Osteocyte (in vitro differentiated cells): ENCODE data around the gene NLRP7. TPM values are rescaled to one million over a fixed set of nuclear protein-coding genes. Genes with fewer than 3 reads are reported as not detected.
A peak's percentile ranks its signal among the peaks of the same experiment; 100 is the strongest.
"Not testable (repeated sequence)": the region's sequence is repeated elsewhere in the genome, so short reads cannot be mapped to it uniquely, and the experiment has no call there.

Source experiments
- DNase-seq: peaks from one replicate; pipeline ENCODE4 v3.0.0; 2021; ENCODE audit warnings: mixed read lengths; ENCODE audit not compliant: unreplicated experiment; ENCODE audit errors: extremely low spot score
- H3K27ac Mint-ChIP-seq: one replicate; pipeline ENCODE4 v1.8.0; 2021; ENCODE audit warnings: mild to moderate bottlenecking, mixed read lengths; ENCODE audit not compliant: unreplicated experiment
- H3K27me3 Mint-ChIP-seq: one replicate; pipeline ENCODE4 v1.8.0; 2021; ENCODE audit warnings: mixed read lengths; ENCODE audit not compliant: unreplicated experiment
- H3K36me3 Mint-ChIP-seq: one replicate; pipeline ENCODE4 v1.8.0; 2021; ENCODE audit warnings: mixed read lengths; ENCODE audit not compliant: unreplicated experiment
- H3K4me1 Mint-ChIP-seq: one replicate; pipeline ENCODE4 v1.8.0; 2021; ENCODE audit warnings: mixed read lengths; ENCODE audit not compliant: unreplicated experiment
- H3K4me3 Mint-ChIP-seq: one replicate; pipeline ENCODE4 v1.8.0; 2021; ENCODE audit warnings: mild to moderate bottlenecking, moderate library complexity, mixed read lengths; ENCODE audit not compliant: unreplicated experiment
- H3K9me3 Mint-ChIP-seq: one replicate; pipeline ENCODE4 v1.8.0; 2021; ENCODE audit warnings: mixed read lengths; ENCODE audit not compliant: unreplicated experiment
- CTCF ChIP-seq: fragments of 200-600 bp; sonication (generic); IDR thresholded peaks from 2 replicates; pipeline ENCODE4 v1.5.0; 2021; ENCODE audit warnings: antibody characterized with exemption, mild to moderate bottlenecking, moderate library complexity
- total RNA-seq: library from RNA; stranded (reverse); gene quantifications from 2 replicates; pipeline ENCODE4 v1.2.1, GENCODE V29; 2021

The NLRP7 gene
- total RNA-seq, 1 donor from 2014 or later = not detected

- no peaks in the 10 kb centered on the region for H3K4me1 Mint-ChIP-seq
- no peaks in the 10 kb centered on the region for H3K36me3 Mint-ChIP-seq
- no peak for DNase-seq
- TF ChIP-seq CTCF = no peak
- H3K4me3 Mint-ChIP-seq = no peak overlapping the region
- H3K9me3 Mint-ChIP-seq = peaks cover 19% of the 10 kb centered on the region
- H3K27ac Mint-ChIP-seq = no peak overlapping the region
- H3K27me3 Mint-ChIP-seq = no peaks in the 10 kb centered on the region
These were observed 24.1 kb downstream of the NLRP7 start for GRCh38 chr19:54923276-54923675.

GRCh38 chr19:54921082-54921481 is 26.2 kb downstream of the NLRP7 start:
- Mint-ChIP-seq H3K4me3 (no peak overlapping the region), H3K27ac (no peak overlapping the region), H3K9me3 (peaks cover 20% of the 10 kb centered on the region), H3K4me1 (no peaks in the 10 kb centered on the region), H3K27me3 (no peaks in the 10 kb centered on the region), H3K36me3 (no peaks in the 10 kb centered on the region)
- DNase-seq = no peak
- no peak for TF ChIP-seq CTCF

- H3K27ac Mint-ChIP-seq, H3K4me1 Mint-ChIP-seq, DNase-seq, H3K36me3 Mint-ChIP-seq, H3K4me3 Mint-ChIP-seq, H3K27me3 Mint-ChIP-seq: not testable (repeated sequence)
- peak; percentile 22 for TF ChIP-seq CTCF
- H3K9me3 Mint-ChIP-seq = peaks cover 24% of the 10 kb centered on the region
These were observed 27.4 kb downstream of the NLRP7 start for GRCh38 chr19:54919646-54920563.

- no peak overlapping the region for H3K4me3 Mint-ChIP-seq
- no peaks in the 10 kb centered on the region for H3K4me1 Mint-ChIP-seq
- H3K9me3 Mint-ChIP-seq = peaks cover 22% of the 10 kb centered on the region
- H3K36me3 Mint-ChIP-seq = no peaks in the 10 kb centered on the region
- DNase-seq = no peak
- H3K27me3 Mint-ChIP-seq = no peaks in the 10 kb centered on the region
- no peak for TF ChIP-seq CTCF
- H3K27ac Mint-ChIP-seq = no peak overlapping the region
These were observed 28.8 kb downstream of the NLRP7 start for GRCh38 chr19:54918499-54918898.

GRCh38 chr19:54916822-54917221 is 30.5 kb downstream of the NLRP7 start:
- Mint-ChIP-seq H3K4me1 (no peaks in the 10 kb centered on the region), H3K9me3 (peaks cover 20% of the 10 kb centered on the region), H3K4me3 (no peak overlapping the region), H3K27ac (no peak overlapping the region), H3K36me3 (no peaks in the 10 kb centered on the region), H3K27me3 (no peaks in the 10 kb centered on the region)
- no peak for TF ChIP-seq CTCF
- DNase-seq = no peak

- H3K4me1 Mint-ChIP-seq = not testable (repeated sequence)
- H3K9me3 Mint-ChIP-seq = peaks cover 12% of the 10 kb centered on the region
These were observed 39.4 kb downstream of the NLRP7 start for GRCh38 chr19:54907899-54908298.

More at GRCh38 chr19:54907899-54908298, 39.4 kb downstream of the NLRP7 start:
- H3K27me3 Mint-ChIP-seq, H3K4me3 Mint-ChIP-seq, DNase-seq, H3K27ac Mint-ChIP-seq, H3K36me3 Mint-ChIP-seq: not testable (repeated sequence)
